ENCODE measurements around the gene RAB11FIP4. TPM values are rescaled to one million over a fixed set of nuclear protein-coding genes. Genes with fewer than 3 reads are reported as not detected.
A peak's percentile ranks its signal among the peaks of the same experiment; 100 is the strongest.

Gene RAB11FIP4
- total RNA-seq, 1 experiment from 2014 or later: 2.5 TPM

GRCh38 chr17:31479062-31479408 is 87.6 kb downstream of the RAB11FIP4 start:
- H3K9me3 ChIP-seq (replicated peaks): no peaks in the 10 kb centered on the region
- no peaks in the 10 kb centered on the region for H3K4me1 ChIP-seq (replicated peaks)
- no peaks in the 10 kb centered on the region; the same call in 1 of the 2 replicates for H3K27me3 ChIP-seq (replicated peaks)
- no peaks in the 10 kb centered on the region for H3K36me3 ChIP-seq
- H3K4me3 ChIP-seq: no peak overlapping the region
- no peak overlapping the region for H3K27ac ChIP-seq
- no peak for DNase-seq (ENCODE audit: low read depth in 1 of 2, low spot score in 2 of 2)

GRCh38 chr17:31479524-31479923 is 88.0 kb downstream of the RAB11FIP4 start:
- no peak for DNase-seq (ENCODE audit: low read depth in 1 of 2, low spot score in 2 of 2)
- Histone ChIP-seq H3K27ac (no peak overlapping the region), H3K4me1 (replicated peaks) (no peaks in the 10 kb centered on the region), H3K27me3 (replicated peaks) (no peaks in the 10 kb centered on the region; the same call in 1 of the 2 replicates), H3K9me3 (replicated peaks) (no peaks in the 10 kb centered on the region), H3K36me3 (no peaks in the 10 kb centered on the region), H3K4me3 (no peak overlapping the region)

- DNase-seq (ENCODE audit: low read depth in 1 of 2, low spot score in 2 of 2): no peak
- Histone ChIP-seq H3K4me1 (replicated peaks) (no peaks in the 10 kb centered on the region), H3K36me3 (no peaks in the 10 kb centered on the region), H3K27ac (no peak overlapping the region), H3K9me3 (replicated peaks) (no peaks in the 10 kb centered on the region), H3K4me3 (no peak overlapping the region), H3K27me3 (replicated peaks) (no peaks in the 10 kb centered on the region; the same call in 1 of the 2 replicates)
These were observed 88.6 kb downstream of the RAB11FIP4 start for GRCh38 chr17:31480067-31480466.

GRCh38 chr17:31480904-31481782 is 89.7 kb downstream of the RAB11FIP4 start:
- H3K27ac ChIP-seq: no peak overlapping the region
- no peaks in the 10 kb centered on the region for H3K9me3 ChIP-seq (replicated peaks)
- no peaks in the 10 kb centered on the region for H3K36me3 ChIP-seq
- DNase-seq (ENCODE audit: low read depth in 1 of 2, low spot score in 2 of 2): no peak
- H3K27me3 ChIP-seq (replicated peaks): peaks cover 8% of the 10 kb centered on the region
- H3K4me1 ChIP-seq (replicated peaks): no peaks in the 10 kb centered on the region
- H3K4me3 ChIP-seq: no peak overlapping the region

- peaks cover 14% of the 10 kb centered on the region; the same call in 1 of the 2 replicates for H3K27me3 ChIP-seq (replicated peaks)
These were observed 90.3 kb downstream of the RAB11FIP4 start for GRCh38 chr17:31481783-31482081.

GRCh38 chr17:31484821-31485220 is 93.3 kb downstream of the RAB11FIP4 start:
- H3K4me3 ChIP-seq: no peak overlapping the region
- H3K27ac ChIP-seq: no peak overlapping the region
- no peaks in the 10 kb centered on the region for H3K9me3 ChIP-seq (replicated peaks)
- H3K36me3 ChIP-seq: no peaks in the 10 kb centered on the region
- no peak for DNase-seq (ENCODE audit: low read depth in 1 of 2, low spot score in 2 of 2)
- peaks cover 16% of the 10 kb centered on the region for H3K4me1 ChIP-seq (replicated peaks)
- H3K27me3 ChIP-seq (replicated peaks): peaks cover 43% of the 10 kb centered on the region

More at GRCh38 chr17:31481783-31482081, 90.3 kb downstream of the RAB11FIP4 start:
- no peaks in the 10 kb centered on the region for H3K9me3 ChIP-seq (replicated peaks)
- no peak overlapping the region for H3K27ac ChIP-seq
- H3K36me3 ChIP-seq: no peaks in the 10 kb centered on the region
- no peak for DNase-seq (ENCODE audit: low read depth in 1 of 2, low spot score in 2 of 2)
- H3K4me3 ChIP-seq: no peak overlapping the region
- H3K4me1 ChIP-seq (replicated peaks): no peaks in the 10 kb centered on the region

GRCh38 chr17:31486351-31487062 is 95.0 kb downstream of the RAB11FIP4 start:
- peaks cover 16% of the 10 kb centered on the region for H3K4me1 ChIP-seq (replicated peaks)
- no peak overlapping the region for H3K4me3 ChIP-seq
- peaks cover 46% of the 10 kb centered on the region for H3K27me3 ChIP-seq (replicated peaks)
- no peaks in the 10 kb centered on the region for H3K9me3 ChIP-seq (replicated peaks)
- DNase-seq (ENCODE audit: low read depth in 1 of 2, low spot score in 2 of 2): no peak
- H3K36me3 ChIP-seq: no peaks in the 10 kb centered on the region
- no peak overlapping the region for H3K27ac ChIP-seq

GRCh38 chr17:31487063-31487647 is 95.7 kb downstream of the RAB11FIP4 start:
- Histone ChIP-seq H3K27me3 (replicated peaks) (peaks cover 46% of the 10 kb centered on the region), H3K4me1 (replicated peaks) (peaks cover 16% of the 10 kb centered on the region), H3K36me3 (no peaks in the 10 kb centered on the region), H3K27ac (no peak overlapping the region), H3K9me3 (replicated peaks) (no peaks in the 10 kb centered on the region), H3K4me3 (peak overlapping the region; percentile 32; the same call in 1 of the 2 replicates)
- no peak for DNase-seq (ENCODE audit: low read depth in 1 of 2, low spot score in 2 of 2)

- no peak overlapping the region for H3K27ac ChIP-seq
- no peak for DNase-seq (ENCODE audit: low read depth in 1 of 2, low spot score in 2 of 2)
- H3K36me3 ChIP-seq: no peaks in the 10 kb centered on the region
- peak overlapping the region; percentile 32 for H3K4me3 ChIP-seq
- peaks cover 16% of the 10 kb centered on the region for H3K4me1 ChIP-seq (replicated peaks)
- no peaks in the 10 kb centered on the region for H3K9me3 ChIP-seq (replicated peaks)
- H3K27me3 ChIP-seq (replicated peaks): peaks cover 46% of the 10 kb centered on the region
These were observed 96.3 kb downstream of the RAB11FIP4 start for GRCh38 chr17:31487648-31488263.

- Histone ChIP-seq H3K27ac (no peak overlapping the region), H3K27me3 (replicated peaks) (peaks cover 46% of the 10 kb centered on the region), H3K4me1 (replicated peaks) (peaks cover 16% of the 10 kb centered on the region), H3K36me3 (no peaks in the 10 kb centered on the region), H3K4me3 (peak overlapping the region; percentile 32), H3K9me3 (replicated peaks) (no peaks in the 10 kb centered on the region)
- DNase-seq (ENCODE audit: low read depth in 1 of 2, low spot score in 2 of 2): no peak
These were observed 96.9 kb downstream of the RAB11FIP4 start for GRCh38 chr17:31488264-31488981.

GRCh38 chr17:31488982-31489294 is 97.5 kb downstream of the RAB11FIP4 start:
- H3K27ac ChIP-seq: no peak overlapping the region
- no peak for DNase-seq (ENCODE audit: low read depth in 1 of 2, low spot score in 2 of 2)
- H3K4me1 ChIP-seq (replicated peaks): peaks cover 16% of the 10 kb centered on the region
- no peak overlapping the region for H3K4me3 ChIP-seq
- H3K27me3 ChIP-seq (replicated peaks): peaks cover 46% of the 10 kb centered on the region
- H3K36me3 ChIP-seq: no peaks in the 10 kb centered on the region
- no peaks in the 10 kb centered on the region for H3K9me3 ChIP-seq (replicated peaks)

GRCh38 chr17:31489295-31490018 is 98.0 kb downstream of the RAB11FIP4 start:
- Histone ChIP-seq H3K27ac (no peak overlapping the region), H3K9me3 (replicated peaks) (no peaks in the 10 kb centered on the region), H3K4me3 (no peak overlapping the region), H3K4me1 (replicated peaks) (peaks cover 16% of the 10 kb centered on the region), H3K36me3 (no peaks in the 10 kb centered on the region), H3K27me3 (replicated peaks) (peaks cover 46% of the 10 kb centered on the region)
- DNase-seq (ENCODE audit: low read depth in 1 of 2, low spot score in 2 of 2): no peak

Data from SJSA1 (cell line).